CD4-positive, CD25-positive, alpha-beta regulatory T cell (primary cell): Measurements from ENCODE around the gene RTEL1. TPM values are rescaled to one million over a fixed set of nuclear protein-coding genes. Genes with fewer than 3 reads are reported as not detected.
"Not testable (repeated sequence)": the region's sequence is repeated elsewhere in the genome, so short reads cannot be mapped to it uniquely, and the experiment has no call there.

Experiments
- ATAC-seq, 2 donors: fragments of 150-1000 bp; cut with Tn5 transposase; one replicate each; pipeline ENCODE4 v1.10.0; 2021; ENCODE audit warnings: low read depth in 2 of 2, moderate number of reproducible peaks in 2 of 2, moderate library complexity in 1 of 2
- DNase-seq, 3 donors: peaks; one replicate each; pipeline versions ENCODE4 v3.0.0 to v3.0.0-alpha.2; 2012 to 2022; ENCODE audit warnings: mixed read lengths in 1 of 3
- H3K27ac ChIP-seq: one replicate; pipeline ENCODE4 v1.7.0; 2013; ENCODE audit warnings: mild to moderate bottlenecking, low read length; ENCODE audit not compliant: insufficient read depth, poor library complexity, severe bottlenecking
- H3K27me3 ChIP-seq: one replicate; pipeline ENCODE4 v1.7.0; 2013; ENCODE audit warnings: low read length; ENCODE audit not compliant: control insufficient read depth, insufficient read depth
- H3K36me3 ChIP-seq: one replicate; pipeline ENCODE4 v1.7.0; 2013; ENCODE audit warnings: mild to moderate bottlenecking, low read length, moderate library complexity; ENCODE audit not compliant: control insufficient read depth, insufficient read depth
- H3K4me1 ChIP-seq: 2 replicates; pipeline ENCODE4 v1.7.0; 2013; ENCODE audit warnings: mild to moderate bottlenecking, low read length; ENCODE audit not compliant: insufficient read depth, control insufficient read depth, poor library complexity, severe bottlenecking
- H3K4me3 ChIP-seq: one replicate; pipeline ENCODE4 v1.7.0; 2013; ENCODE audit warnings: low read depth, mild to moderate bottlenecking, low read length, moderate library complexity
- H3K9me3 ChIP-seq, 2 experiments: 1 replicate in 1 of 2; 2 replicates in 1 of 2; pipeline ENCODE4 v1.7.0; 2013; ENCODE audit warnings: low read length in 2 of 2, mild to moderate bottlenecking in 1 of 2, moderate library complexity in 1 of 2; ENCODE audit not compliant: control insufficient read depth in 2 of 2
- H3K27ac Mint-ChIP-seq, 3 donors: one replicate each; pipeline ENCODE4 v1.8.0; 2020 to 2022; ENCODE audit warnings: mild to moderate bottlenecking in 3 of 3, mixed read lengths in 3 of 3, moderate library complexity in 2 of 3
- H3K27me3 Mint-ChIP-seq: one replicate; pipeline ENCODE4 v1.8.0; 2022; ENCODE audit warnings: mild to moderate bottlenecking, mixed read lengths
- H3K36me3 Mint-ChIP-seq: one replicate; pipeline ENCODE4 v1.8.0; 2020; ENCODE audit warnings: mixed read lengths
- H3K4me1 Mint-ChIP-seq, 4 donors: one replicate each; pipeline ENCODE4 v1.8.0; 2020 to 2022; ENCODE audit warnings: mixed read lengths in 4 of 4, mild to moderate bottlenecking in 1 of 4
- H3K4me3 Mint-ChIP-seq, 4 donors: one replicate each; pipeline ENCODE4 v1.8.0; 2020 to 2022; ENCODE audit warnings: mild to moderate bottlenecking in 4 of 4, mixed read lengths in 4 of 4, moderate library complexity in 3 of 4
- H3K9me3 Mint-ChIP-seq, 7 donors: one replicate each; pipeline ENCODE4 v1.8.0; 2020 to 2022; ENCODE audit warnings: mixed read lengths in 7 of 7, mild to moderate bottlenecking in 3 of 7, moderate library complexity in 2 of 7
- polyA plus RNA-seq, 4 donors: library from polyadenylated mRNA; unstranded; fragments of 300-500 nt; fragmentation: Illumina TruSeq; gene quantifications; one replicate each; pipeline ENCODE4 v1.2.3, GENCODE V29; 2021
- total RNA-seq: library from RNA; stranded (reverse); gene quantifications from one replicate; pipeline ENCODE4 v1.2.3, GENCODE V29; 2022

Gene RTEL1
- total and polyA plus RNA-seq, 5 donors from 2014 or later: 1.8 to 38.3 (median 2.8) TPM

DNA sequence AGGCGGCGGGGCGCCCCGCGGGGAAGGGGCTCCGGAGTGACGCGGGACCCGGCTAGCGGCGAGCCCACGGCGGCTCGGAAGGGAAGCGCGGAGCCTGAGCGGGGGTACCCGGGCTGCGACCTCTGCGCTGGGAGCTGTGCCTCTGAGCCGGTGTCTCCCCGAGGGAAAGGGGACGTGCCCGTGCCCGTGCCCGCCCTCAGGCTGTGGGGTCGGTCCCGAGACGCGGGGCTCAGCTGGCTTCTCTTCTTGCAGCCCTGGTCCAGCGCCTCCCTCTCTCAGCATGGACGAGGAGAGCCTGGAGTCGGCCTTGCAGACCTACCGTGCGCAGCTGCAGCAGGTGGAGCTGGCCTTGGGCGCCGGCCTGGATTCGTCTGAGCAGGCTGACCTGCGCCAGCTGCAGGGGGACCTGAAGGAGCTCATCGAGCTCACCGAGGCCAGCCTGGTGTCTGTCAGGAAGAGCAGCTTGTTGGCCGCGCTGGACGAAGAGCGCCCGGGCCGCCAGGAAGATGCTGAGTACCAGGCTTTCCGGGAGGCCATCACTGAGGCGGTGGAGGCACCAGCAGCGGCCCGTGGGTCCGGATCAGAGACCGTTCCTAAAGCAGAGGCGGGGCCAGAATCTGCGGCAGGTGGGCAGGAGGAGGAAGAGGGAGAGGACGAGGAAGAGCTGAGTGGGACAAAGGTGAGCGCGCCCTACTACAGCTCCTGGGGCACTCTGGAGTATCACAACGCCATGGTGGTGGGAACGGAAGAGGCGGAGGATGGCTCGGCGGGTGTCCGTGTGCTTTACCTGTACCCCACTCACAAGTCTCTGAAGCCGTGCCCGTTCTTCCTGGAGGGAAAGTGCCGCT is 50.4 kb downstream of the RTEL1 start:
- peaks cover 0 to 2% (median 0%) of the 10 kb centered on the region in 7 donors for H3K9me3 Mint-ChIP-seq
- Histone ChIP-seq H3K4me3 (peak overlapping the region; percentile 18), H3K27ac (peak overlapping the region; percentile 82), H3K27me3 (no peaks in the 10 kb centered on the region), H3K9me3 (no peaks in the 10 kb centered on the region), H3K36me3 (peaks cover 56% of the 10 kb centered on the region), H3K4me1 (peaks cover 36% of the 10 kb centered on the region)
- peak overlapping the region; percentile 48 to 89 (median 60) for H3K27ac Mint-ChIP-seq
- no peak for ATAC-seq
- no peak for DNase-seq
- peaks cover 28% of the 10 kb centered on the region for H3K36me3 Mint-ChIP-seq
- H3K4me3 Mint-ChIP-seq: peak overlapping the region; percentile 78 to 94 (median 80)
- H3K4me1 Mint-ChIP-seq: peaks cover 21 to 58% (median 29%) of the 10 kb centered on the region in 4 donors
- no peaks in the 10 kb centered on the region for H3K27me3 Mint-ChIP-seq

DNA sequence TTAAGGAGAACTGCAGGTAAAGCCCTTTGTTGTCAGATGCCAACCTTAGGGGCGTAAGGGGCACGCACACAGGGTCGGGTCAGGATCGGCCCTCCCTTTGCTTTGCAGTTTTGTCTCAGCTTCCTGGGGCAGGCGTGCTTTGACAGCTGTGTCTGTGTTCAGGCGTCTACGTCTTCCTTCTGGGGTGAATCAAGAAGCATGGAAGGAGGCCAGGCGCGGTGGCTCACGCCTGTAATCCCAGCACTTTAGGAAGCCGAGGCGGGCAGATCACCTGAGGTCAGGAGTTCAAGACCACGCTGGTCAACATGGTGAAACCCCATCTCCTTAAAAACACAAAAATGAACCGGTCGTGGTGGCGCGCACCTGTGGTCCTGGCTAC is 51.0 kb downstream of the RTEL1 start:
- no peaks in the 10 kb centered on the region for H3K27me3 ChIP-seq
- H3K4me3 ChIP-seq: no peak overlapping the region
- peaks cover 36% of the 10 kb centered on the region for H3K4me1 ChIP-seq
- Mint-ChIP-seq H3K27ac (peak overlapping the region; percentile 48 to 89 (median 60)), H3K27me3 (no peaks in the 10 kb centered on the region), H3K4me1 (peaks cover 21 to 58% (median 29%) of the 10 kb centered on the region in 4 donors), H3K4me3 (peak overlapping the region; percentile 77 to 94 (median 80)), H3K36me3 (peaks cover 31% of the 10 kb centered on the region), H3K9me3 (peaks cover 0 to 2% (median 0%) of the 10 kb centered on the region in 7 donors)
- H3K9me3 ChIP-seq: no peaks in the 10 kb centered on the region
- DNase-seq (no peak), ATAC-seq (no peak)
- H3K36me3 ChIP-seq: peaks cover 58% of the 10 kb centered on the region
- no peak overlapping the region for H3K27ac ChIP-seq

GRCh38 chr20:63711085-63711645 is 53.1 kb downstream of the RTEL1 start:
- Histone ChIP-seq H3K9me3 (peaks cover 3 to 11% of the 10 kb centered on the region in 2 experiments), H3K27me3 (no peaks in the 10 kb centered on the region), H3K4me3 (no peak overlapping the region), H3K4me1 (peaks cover 32% of the 10 kb centered on the region), H3K27ac (no peak overlapping the region), H3K36me3 (peaks cover 55% of the 10 kb centered on the region)
- H3K36me3 Mint-ChIP-seq: peaks cover 41% of the 10 kb centered on the region
- H3K27me3 Mint-ChIP-seq: no peaks in the 10 kb centered on the region
- ATAC-seq (no peak), DNase-seq (no peak)
- H3K4me1 Mint-ChIP-seq: peaks cover 21 to 56% (median 31%) of the 10 kb centered on the region in 4 donors
- H3K4me3 Mint-ChIP-seq: peak overlapping the region; percentile 66 to 95 (median 79)
- no peak overlapping the region for H3K27ac Mint-ChIP-seq
- peaks cover 0 to 8% (median 2%) of the 10 kb centered on the region in 7 donors for H3K9me3 Mint-ChIP-seq

- H3K36me3 ChIP-seq: peaks cover 52% of the 10 kb centered on the region
Measured at GRCh38 chr20:63712191-63712590, 54.1 kb downstream of the RTEL1 start.

GRCh38 chr20:63714858-63715257 is 56.7 kb downstream of the RTEL1 start:
- peaks cover 9 to 17% of the 10 kb centered on the region in 2 experiments for H3K9me3 ChIP-seq
- Mint-ChIP-seq H3K36me3 (peaks cover 56% of the 10 kb centered on the region), H3K9me3 (peaks cover 0 to 17% (median 6%) of the 10 kb centered on the region in 7 donors), H3K27me3 (no peaks in the 10 kb centered on the region), H3K4me1 (peaks cover 16 to 53% (median 32%) of the 10 kb centered on the region in 4 donors), H3K4me3 (no peak overlapping the region), H3K27ac (no peak overlapping the region)
- H3K4me1 ChIP-seq: peaks cover 5% of the 10 kb centered on the region
- peaks cover 67% of the 10 kb centered on the region for H3K36me3 ChIP-seq
- DNase-seq (no peak), ATAC-seq (no peak)
- no peak overlapping the region for H3K27ac ChIP-seq
- no peaks in the 10 kb centered on the region for H3K27me3 ChIP-seq
- H3K4me3 ChIP-seq: no peak overlapping the region

More at GRCh38 chr20:63712191-63712590, 54.1 kb downstream of the RTEL1 start:
- Histone ChIP-seq H3K4me3 (no peak overlapping the region), H3K27ac (no peak overlapping the region), H3K4me1 (peaks cover 22% of the 10 kb centered on the region), H3K27me3 (no peaks in the 10 kb centered on the region), H3K9me3 (peaks cover 3 to 11% of the 10 kb centered on the region in 2 experiments)
- peak overlapping the region; percentile 38 to 83 (median 62) for H3K4me3 Mint-ChIP-seq
- no peaks in the 10 kb centered on the region for H3K27me3 Mint-ChIP-seq
- no peak for DNase-seq
- peaks cover 16 to 57% (median 31%) of the 10 kb centered on the region in 4 donors for H3K4me1 Mint-ChIP-seq
- no peak for ATAC-seq
- peak overlapping the region in 1 of 3 donors; percentile 72 for H3K27ac Mint-ChIP-seq
- H3K9me3 Mint-ChIP-seq: peaks cover 0 to 12% (median 3%) of the 10 kb centered on the region in 7 donors
- H3K36me3 Mint-ChIP-seq: peaks cover 45% of the 10 kb centered on the region

DNA sequence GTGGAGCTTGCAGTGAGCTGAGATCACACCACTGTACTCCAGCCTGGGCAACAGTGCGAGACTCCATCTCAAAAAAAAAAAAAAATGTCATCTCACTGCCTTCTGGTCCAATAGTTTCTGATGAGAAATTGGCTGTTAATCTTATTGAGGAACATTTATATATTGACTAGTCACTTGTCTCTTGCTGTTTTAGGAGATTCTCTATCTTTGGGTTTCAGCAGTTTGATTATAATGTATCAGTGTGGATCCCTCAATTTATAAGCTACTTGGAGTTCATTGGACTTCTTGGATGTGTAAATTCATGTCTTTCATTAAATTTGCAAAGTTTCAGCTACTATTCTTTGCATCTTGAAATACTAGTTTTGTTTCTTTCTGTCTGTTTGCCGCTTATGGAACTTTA is 60.9 kb downstream of the RTEL1 start:
- Histone ChIP-seq H3K9me3 (peaks cover 9 to 17% of the 10 kb centered on the region in 2 experiments), H3K4me1 (no peaks in the 10 kb centered on the region), H3K27me3 (no peaks in the 10 kb centered on the region), H3K36me3 (peaks cover 53% of the 10 kb centered on the region), H3K27ac (no peak overlapping the region), H3K4me3 (no peak overlapping the region)
- Mint-ChIP-seq H3K27ac (no peak overlapping the region), H3K4me3 (no peak overlapping the region), H3K27me3 (no peaks in the 10 kb centered on the region), H3K4me1 (peaks cover 0 to 43% (median 21%) of the 10 kb centered on the region in 4 donors), H3K9me3 (peaks cover 0 to 17% (median 4%) of the 10 kb centered on the region in 7 donors), H3K36me3 (peaks cover 36% of the 10 kb centered on the region)
- no peak for DNase-seq
- no peak for ATAC-seq

DNA sequence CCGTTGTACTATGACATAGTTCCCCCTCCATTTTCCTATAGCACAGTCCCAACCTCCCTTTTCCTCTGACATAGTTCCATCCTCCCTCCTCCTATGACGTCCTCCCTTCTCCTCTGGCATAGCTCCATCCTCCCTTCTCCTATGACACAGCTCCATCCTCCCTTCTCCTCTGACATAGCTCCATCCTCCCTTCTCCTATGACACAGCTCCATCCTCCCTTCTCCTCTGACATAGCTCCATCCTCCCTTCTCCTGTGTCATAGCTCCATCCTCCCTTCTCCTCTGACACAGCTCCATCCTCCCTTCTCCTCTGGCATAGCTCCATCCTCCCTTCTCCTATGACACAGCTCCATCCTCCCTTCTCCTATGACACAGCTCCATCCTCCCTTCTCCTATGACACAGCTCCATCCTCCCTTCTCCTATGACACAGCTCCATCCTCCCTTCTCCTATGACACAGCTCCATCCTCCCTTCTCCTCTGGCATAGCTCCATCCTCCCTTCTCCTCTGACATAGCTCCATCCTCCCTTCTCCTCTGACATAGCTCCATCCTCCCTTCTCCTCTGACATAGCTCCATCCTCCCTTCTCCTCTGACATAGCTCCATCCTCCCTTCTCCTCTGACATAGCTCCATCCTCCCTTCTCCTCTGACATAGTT is 65.0 kb downstream of the RTEL1 start:
- Mint-ChIP-seq H3K36me3 (peaks cover 24% of the 10 kb centered on the region), H3K4me3 (peak overlapping the region in 1 of 4 donors; percentile 32), H3K27ac (peak overlapping the region in 2 of 3 donors; percentile 51 to 63), H3K4me1 (peaks cover 0 to 39% (median 22%) of the 10 kb centered on the region in 4 donors), H3K9me3 (peaks cover 0 to 15% (median 6%) of the 10 kb centered on the region in 7 donors)
- not testable (repeated sequence) for H3K27me3 ChIP-seq, ATAC-seq, H3K4me3 ChIP-seq, H3K27me3 Mint-ChIP-seq, DNase-seq, H3K27ac ChIP-seq
- Histone ChIP-seq H3K9me3 (peaks cover 10 to 18% of the 10 kb centered on the region in 2 experiments), H3K4me1 (peaks cover 13% of the 10 kb centered on the region), H3K36me3 (peaks cover 40% of the 10 kb centered on the region)
